ENCODE data around the gene CLEC18C.
"Not testable (repeated sequence)": the region's sequence is repeated elsewhere in the genome, so short reads cannot be mapped to it uniquely, and the experiment has no call there.

The CLEC18C gene

DNA sequence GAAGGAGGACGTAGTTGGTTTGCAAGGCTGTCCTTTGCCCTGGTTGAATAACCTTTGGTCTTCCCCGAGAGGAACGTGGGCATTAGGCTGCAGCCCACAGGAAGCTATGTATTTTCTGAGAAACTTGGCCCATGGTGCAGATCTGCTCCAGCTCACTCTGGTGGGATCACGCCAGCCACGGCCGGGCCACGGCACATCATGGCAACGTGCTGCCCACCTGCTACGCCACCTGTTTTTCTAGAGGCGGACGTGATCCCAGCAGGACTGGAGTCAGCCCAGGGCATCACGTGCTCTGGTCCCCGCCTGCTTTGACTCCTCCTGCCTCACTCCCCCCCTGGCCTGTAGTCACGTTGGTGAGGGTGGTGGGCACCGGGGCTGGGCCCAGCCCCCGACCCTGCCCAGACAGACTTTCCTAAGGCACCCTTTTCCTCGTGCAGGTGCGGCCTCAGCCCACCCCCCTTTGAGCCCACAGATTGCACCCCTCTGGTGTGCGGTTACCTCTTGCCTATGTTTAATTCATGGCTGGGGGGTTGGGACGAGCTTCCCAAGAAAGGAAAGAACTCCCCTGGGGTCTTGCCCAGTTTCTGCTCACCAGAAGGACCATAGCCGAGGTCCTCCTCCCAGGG, at the start of gene CLEC18C:
CLEC18C (plus strand) TSS at position 576 of the 626 bp plus-strand sequence. CDS start 492 bp downstream, outside the sequence.
- DNase-seq (ENCODE audit: low read depth) = not testable (repeated sequence)

DNA sequence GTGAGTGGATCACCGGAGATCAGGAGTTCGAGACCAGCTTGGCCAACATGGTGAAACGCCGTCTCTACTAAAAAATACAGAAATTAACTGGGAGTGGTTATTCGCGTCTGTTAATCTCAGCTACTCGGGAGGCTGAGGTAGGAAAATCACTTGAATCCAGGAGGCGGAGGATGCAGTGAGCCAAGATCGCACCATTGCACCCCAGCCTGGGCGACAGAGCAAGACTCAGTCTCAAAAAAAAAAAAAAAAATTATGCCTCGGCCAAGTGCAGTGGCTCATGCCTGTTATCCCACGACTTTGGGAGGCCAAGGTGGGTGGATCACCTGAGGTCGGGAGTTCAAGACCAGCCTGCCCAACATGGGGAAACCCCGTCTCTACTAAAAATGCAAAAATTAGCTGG, 49.8 kb upstream of the CLEC18C start:
- DNase-seq (ENCODE audit: low read depth) = not testable (repeated sequence)

DNA sequence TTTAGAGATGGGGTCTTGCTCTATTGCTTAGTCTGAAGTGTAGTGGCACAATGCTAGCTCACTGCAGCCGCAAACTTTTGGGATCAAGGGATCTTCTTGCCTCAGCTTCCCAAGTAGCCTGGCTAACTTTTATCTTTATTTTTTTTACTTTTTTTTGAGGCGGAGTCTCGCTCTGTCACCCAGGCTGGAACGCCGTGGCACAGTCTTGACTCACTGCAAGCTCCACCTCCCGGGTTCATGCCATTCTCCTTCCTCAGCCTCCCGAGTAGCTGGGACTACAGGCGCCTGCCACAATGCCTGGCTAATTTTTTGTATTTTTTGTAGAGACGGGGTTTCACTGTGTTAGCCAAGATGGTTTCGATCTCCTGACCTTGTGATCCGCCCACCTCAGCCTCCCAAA, 47.4 kb upstream of the CLEC18C start:
- not testable (repeated sequence) for DNase-seq (ENCODE audit: low read depth)

DNA sequence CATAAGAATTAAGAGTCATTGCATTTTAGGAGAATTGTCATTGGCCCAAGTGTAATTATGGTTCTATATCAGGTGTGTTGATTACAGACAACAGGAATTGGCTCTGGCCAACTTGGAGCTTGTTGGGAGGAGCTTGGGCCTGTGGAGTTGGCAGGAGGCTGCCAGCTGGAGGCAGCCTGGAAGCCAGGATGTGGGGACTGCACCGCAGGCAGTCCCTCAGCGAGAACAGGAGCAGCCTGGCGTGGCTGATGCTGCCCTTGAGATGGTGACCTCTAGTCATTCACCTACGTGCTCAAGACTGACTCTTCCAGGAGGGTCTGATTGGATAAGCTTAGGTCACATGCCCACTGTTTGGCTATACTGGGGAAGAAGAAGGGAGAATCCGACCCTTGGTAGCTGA, 45.9 kb upstream of the CLEC18C start:
- not testable (repeated sequence) for DNase-seq (ENCODE audit: low read depth)

DNA sequence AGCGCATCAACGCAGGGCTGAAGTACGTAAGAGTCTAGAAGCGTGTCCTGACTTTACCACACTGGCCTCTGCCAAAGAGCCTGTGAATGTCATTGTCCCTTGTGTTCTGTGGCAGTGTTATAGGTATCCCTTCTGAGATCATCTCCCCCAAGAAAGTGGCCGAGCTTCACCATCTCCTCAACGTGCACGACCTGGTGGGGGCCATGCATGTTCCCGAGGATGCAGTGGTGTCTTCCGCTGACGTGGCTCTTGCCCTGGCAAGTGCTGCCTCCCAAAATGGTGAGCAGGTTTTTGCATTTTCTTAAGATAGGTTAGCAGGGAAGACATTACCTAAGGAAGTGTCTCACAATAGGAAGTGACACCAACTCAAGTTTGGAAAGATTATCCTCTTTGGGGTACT, 44.7 kb upstream of the CLEC18C start:
- not testable (repeated sequence) for DNase-seq (ENCODE audit: low read depth)

DNA sequence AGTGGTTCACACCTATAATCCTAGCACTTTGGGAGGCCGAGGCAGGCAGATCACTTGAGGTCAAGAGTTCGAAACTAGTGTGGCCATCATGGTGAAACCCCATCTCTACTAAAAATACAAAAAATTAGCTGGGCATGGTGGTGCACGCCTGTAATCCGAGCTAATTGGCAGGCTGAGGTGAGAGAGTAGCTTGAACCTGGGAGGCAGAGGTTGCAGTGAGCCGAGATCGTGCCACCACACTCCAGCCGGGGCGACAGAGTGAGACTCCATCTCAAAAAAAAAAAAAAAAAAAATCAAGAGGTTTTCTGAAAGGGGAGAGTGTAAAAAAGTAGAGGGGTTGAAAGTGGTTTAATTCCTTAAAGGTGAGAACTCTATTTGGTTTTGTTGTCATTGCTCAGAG, 37.8 kb upstream of the CLEC18C start:
- DNase-seq (ENCODE audit: low read depth) = not testable (repeated sequence)

DNA sequence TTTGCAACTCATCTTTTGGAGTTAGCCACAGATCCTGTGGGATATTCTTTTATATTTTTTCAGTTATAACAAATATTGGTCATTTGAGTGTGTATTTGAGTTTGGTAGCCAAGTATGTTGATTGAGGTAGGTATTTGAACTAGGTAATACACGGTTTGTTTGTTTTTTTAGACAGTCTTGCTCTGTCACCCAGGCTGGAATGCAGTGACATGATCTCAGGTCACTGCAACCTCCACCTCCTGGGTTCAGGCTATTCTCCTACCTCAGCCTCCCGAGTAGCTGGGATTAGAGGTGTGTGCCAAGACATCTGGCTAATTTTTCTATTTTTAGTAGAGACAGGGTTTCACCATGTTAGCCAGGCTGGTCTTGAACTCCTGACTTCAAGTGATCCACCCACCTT, 37.0 kb upstream of the CLEC18C start:
- DNase-seq (ENCODE audit: low read depth) = not testable (repeated sequence)

DNA sequence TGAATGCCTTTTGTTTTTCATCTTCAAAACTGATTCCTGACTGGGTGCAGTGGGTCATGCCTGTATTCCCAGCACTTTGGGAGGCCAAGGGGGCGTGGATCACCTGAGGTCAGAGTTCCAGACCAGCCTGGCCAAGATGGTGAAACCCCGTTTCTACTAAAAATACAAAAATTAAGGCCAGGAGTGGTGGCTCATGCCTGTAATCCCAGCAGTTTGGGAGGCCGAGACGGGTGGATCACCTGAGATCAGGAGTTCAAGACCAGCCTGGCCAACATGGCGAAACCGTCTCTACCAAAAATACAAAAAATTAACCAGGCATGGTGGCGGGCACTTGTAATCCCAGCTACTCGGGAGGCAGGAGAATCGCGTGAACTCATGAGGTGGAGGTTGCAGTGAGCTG, 30.8 kb upstream of the CLEC18C start:
- DNase-seq (ENCODE audit: low read depth) = not testable (repeated sequence)

DNA sequence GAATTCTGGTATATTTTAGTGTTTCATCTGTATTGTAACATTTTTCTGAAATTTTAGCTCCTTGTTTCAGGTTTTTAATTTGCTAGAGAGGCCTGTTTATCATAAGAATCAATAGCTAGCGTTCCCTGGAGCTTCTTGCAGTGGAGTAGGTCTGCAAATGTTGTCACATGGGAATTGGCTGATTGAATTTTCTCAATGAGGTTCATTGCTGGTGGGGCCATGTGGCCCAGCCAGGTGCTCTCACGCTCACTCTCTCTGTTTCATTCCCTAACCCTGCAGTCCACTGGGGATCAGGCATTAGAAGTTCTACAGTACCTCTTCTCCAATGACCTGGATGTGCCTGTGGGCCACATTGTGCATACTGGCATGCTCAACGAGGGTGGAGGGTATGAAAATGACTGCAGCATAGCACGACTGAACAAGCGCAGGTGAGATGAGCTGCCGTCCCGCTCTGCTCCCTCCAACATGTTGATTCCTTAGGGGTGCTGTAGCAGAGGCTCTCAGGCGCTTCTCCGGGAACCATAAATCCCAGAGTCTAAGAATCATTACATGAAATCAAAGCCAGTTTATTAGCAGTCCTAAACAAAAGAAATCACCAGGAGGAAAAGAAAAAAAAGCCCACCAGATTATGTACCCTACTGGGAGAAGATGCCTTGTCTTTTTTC, 30.2 kb upstream of the CLEC18C start:
- DNase-seq (ENCODE audit: low read depth) = not testable (repeated sequence)

DNA sequence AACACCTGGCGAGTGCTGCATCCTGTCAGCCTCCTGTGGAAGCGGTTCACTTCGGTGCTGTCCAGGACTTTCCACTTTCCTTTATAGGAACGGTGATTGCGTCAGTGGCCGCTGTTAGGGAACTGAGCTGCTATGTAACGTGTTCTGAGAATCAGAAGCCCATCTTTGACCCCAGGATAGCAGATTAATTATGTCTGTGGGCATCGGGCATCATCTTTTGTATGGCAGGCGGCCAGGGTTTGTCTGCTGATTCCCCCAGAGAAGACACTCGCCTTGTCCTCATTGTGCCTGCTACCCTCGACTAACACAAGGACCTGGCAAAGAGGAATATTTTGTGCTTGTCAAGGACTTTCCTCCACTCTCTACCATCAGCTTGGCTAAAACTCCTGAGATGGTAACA, 25.7 kb upstream of the CLEC18C start:
- not testable (repeated sequence) for DNase-seq (ENCODE audit: low read depth)

DNA sequence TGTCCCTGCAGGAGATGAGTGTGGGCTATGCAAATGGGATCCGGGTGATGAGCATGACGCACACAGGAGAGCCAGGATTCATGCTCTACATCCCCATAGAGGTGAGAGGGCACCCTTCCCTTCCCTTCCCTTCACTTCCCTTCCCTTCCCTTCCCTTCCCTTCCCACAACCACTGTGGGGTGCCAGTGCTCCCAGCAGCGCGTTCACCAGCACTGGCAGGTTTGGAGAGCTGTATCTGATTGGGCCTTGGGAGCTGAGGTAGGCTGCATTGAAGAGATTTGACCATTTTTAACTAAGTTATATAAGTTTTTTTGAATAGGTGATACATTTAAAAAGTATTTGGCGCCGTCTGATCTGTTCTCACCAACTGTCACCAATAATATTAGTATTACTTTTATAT, 25.1 kb upstream of the CLEC18C start:
- DNase-seq (ENCODE audit: low read depth) = not testable (repeated sequence)

DNA sequence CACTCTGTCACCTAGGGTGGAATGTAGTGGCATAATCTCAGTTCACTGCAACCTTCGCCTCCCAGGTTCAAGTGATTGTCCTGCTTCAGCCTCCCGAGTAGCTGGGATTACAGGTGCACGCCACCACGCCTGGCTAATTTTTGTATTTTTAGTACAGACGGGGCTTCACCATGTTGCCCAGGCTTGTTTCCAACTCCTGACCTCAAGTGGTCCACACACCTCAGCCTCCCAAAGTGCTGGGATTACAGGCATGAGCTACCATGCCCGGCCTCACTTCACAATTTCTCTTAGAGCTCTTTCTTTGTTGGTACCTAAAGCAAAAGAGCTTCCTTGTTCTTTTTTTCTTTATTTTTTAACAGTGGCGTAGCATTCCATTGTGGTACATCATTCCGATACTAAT, 24.3 kb upstream of the CLEC18C start:
- not testable (repeated sequence) for DNase-seq (ENCODE audit: low read depth)

DNA sequence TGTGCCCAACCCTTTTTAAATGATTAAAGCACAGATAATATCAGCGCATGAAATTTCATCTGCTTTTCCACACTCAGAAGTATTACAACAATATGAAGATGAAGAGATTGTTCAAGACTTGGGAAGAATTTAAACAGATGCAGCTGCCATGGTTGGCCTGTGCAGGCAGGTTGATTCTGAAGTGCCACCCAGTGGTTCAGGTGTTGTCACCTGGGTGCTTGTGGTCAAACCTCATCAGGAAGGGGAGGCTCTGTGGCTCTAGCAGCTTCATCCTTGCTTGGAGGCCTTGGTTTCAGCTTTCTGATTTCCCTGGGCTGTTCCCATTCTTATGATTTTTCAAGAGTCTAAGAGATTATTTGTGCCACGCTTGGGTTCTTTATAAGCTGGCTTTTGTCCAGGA, 22.2 kb upstream of the CLEC18C start:
- DNase-seq (ENCODE audit: low read depth) = no peak

DNA sequence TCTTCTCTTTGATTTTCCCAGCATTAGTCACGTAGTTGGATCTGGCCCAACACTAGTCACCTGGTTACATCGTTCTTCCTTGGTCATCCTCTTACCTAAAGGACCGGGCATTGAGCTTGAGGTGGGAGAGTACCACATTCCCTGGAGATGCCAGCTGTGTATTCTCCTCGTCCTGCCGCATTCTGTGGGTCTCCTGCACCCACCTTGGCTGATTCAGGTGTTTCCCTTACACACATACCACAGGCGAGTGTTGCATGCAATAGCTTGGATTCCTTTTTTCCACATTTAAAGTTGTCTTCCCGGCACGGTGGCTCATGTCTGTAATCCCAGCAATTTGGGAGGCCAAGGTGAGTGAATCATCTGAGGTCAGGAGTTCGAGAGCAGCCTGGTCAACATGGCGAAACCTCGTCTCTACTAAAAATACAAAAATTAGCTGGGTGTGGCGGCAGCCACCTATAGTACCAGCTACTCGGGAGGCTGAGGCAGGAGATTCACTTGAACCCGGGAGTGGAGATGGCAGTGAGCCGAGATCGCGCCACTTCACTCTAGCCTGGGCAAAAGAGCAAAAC, 21.6 kb upstream of the CLEC18C start:
- no peak for DNase-seq (ENCODE audit: low read depth)

DNA sequence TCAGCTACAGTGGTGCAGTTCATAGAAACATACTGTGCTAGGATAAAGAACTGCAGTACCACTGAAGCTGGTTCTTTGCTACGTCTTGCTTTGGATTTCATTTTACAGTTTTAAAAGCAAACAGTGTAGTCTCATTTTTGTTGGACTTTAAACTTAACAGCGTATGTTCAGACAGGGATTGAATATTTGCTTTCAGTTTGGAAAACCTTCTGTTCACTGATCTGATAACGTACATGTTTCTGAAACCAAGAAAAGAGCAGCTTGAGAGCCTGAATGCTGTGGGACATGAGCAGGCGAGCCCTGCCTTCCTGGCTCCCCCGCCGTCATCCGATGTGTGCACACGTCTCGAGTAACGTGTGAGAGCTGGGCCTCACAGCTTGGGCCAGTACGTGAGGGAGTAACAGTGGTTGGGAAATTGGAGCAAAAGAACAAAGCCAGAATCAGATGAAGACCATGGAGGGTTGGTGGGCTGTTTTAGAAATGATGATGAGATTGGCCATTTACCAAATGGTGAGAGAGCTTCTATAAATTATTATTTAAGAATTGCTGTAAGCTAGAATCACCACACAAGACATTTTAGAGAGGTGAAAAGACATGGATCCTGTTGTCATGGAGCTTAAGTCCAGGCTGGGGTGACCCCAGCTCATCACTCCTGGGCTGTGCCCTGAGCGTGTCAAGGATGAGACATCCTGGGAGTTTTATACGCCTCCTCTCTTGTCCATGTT, 20.8 kb upstream of the CLEC18C start:
- DNase-seq (ENCODE audit: low read depth) = no peak

DNA sequence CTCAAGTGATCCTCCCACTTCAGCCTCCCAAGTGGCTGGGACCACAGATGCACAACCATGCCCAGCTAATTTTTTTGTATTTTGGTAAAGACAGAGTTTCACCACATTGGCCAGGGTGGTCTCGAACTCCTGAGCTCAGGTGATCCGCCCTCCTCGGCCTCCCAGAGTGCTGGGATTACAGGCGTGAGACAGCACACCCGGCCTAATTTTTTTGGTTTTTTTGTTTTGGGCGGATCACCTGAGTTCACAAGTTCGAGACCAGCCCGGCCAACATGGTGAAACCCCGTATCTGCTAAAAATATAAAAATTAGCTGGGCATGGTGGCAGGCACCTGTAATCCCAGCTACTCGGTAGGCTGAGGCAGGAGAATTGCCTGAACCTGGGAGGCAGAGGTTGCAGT, 18.9 kb upstream of the CLEC18C start:
- DNase-seq (ENCODE audit: low read depth) = not testable (repeated sequence)

DNA sequence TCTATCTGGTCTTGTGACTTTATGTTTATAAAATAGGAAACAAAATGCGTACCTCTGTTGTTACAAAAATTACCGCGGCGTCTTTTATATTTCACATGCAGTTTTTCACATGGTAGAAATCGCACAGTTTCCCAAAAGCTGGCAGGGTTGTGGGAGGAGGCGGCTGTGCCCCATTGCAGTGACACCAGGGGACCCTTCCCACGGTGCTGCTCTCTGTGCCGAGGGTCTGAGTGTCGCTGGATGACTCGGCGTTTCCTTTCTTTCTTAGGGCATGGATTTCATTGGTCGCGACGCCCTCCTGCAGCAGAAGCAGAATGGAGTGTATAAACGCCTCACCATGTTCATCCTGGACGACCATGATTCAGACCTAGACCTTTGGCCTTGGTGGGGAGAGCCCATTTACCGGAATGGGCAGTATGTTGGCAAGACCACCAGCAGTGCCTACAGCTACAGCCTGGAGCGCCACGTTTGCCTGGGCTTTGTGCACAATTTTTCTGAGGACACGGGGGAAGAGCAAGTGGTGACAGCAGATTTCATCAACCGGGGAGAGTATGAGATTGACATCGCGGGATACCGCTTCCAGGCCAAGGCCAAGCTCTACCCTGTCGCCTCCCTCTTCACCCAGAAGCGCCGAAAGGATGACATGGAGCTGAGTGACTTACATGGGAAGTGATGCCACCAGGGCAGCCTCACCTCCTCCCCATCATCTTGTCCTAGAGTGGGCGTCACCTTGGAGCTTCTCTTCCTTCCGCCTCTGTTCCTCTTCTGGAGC, 17.2 kb upstream of the CLEC18C start:
- DNase-seq (ENCODE audit: low read depth) = no peak

DNA sequence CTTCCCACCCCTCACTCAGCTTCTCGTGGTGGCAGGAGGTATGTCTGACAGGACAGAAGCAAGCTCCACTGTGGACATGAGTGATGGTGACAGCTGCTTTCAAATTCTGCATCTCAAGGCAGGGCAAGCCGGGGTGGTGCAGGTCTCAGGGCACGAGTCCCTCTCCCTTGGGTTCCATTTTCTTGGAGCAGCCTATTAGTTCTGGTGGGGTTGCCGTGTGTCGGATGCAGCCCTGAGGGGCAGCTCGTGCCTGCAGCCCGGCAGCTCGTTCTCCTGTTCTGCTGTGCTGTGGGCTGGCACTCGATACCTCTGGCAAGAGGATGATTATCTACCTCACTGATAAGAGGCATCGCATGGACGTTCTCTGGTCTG, 16.5 kb upstream of the CLEC18C start:
- DNase-seq (ENCODE audit: low read depth) = no peak

DNA sequence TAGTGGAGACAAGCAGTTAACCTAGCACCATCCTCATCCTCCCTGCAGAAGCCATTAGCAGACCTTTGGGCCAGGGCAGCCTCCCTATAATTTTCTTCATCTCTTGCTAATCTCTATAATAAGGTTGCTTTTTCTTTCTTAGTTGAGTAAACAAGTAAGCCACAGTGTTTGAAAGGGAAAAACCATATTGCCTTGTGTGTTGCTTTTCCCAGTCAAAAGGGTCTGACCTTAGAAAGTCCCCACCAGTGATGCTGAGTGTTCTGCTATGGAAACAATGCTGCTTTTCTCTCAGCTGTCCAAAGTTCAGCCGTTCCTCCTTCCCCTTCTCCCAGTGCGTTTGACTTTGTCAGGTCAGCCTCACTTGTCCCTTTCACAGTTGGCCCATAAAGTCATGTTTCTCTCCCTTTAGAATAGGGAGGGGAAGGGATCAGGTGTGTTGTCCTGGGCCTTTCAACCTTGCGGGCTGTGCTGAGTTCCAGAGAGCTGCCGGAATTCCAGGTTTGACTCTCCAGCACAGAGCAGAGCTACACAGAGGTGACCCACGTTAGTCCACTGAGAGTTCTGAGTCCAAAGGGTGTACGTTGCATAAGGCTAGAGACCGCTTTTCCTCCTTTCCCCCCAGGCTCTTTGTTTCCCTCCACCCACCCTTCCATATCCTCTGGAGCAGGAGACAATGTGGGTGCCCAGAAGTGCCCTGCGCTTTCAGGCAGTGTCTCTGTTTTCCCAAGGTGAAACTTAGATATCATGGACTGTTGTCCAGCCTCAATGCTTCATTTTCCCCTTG, 15.9 kb upstream of the CLEC18C start:
- DNase-seq (ENCODE audit: low read depth) = no peak

DNA sequence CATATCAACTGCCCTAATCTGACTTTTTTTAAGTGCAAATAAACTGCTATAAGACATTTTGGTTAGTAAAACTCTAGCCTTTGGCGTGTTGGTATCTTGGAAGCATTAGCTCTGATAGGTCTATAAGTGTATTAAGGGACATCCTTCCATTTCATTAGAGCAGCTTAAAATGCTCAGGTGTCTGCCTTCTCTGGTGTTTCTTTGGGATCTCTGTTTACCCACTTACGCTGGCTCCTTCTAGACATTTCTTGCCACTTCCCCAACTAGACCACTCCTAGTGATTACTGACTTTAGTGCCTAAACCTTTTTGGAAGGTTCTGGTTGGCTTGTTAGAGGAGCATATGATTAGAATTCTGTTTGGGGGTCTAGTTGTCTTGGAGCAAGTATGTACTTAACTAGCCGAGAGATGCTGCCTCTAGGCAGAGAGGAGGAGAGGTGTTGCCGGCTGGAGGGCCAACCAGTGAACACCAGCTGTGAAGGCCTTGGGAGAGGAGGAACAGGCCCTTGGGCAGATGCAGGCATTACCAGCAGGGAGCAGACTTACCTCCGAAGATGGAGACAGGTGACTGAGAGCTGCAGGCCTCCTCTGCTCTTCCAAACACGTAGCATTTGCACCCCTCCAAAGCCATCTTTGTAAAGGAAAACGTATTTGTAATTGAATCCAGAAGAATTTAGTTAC, 15.2 kb upstream of the CLEC18C start:
- DNase-seq (ENCODE audit: low read depth) = no peak
